Kidney (tissue), 14 donors: ENCODE results near the gene ZBTB7C. TPM values are rescaled to one million over a fixed set of nuclear protein-coding genes. Genes with fewer than 3 reads are reported as not detected.
A peak's percentile ranks its signal among the peaks of the same experiment; 100 is the strongest.

Source experiments
- DNase-seq, 5 donors: peaks; one replicate each; pipeline ENCODE4 v3.0.0-alpha.2; 2013 to 2020
- FAIRE-seq: peaks from 2 replicates; lab custom pipeline; 2012; peaks lifted over from hg19 to GRCh38; lab: Jason Lieb, UNC
- H3K27ac ChIP-seq, 2 donors: one replicate each; pipeline ENCODE4 v1.7.0; 2013; ENCODE audit warnings: low read depth in 2 of 2, low read length in 2 of 2, inconsistent platforms in 1 of 2
- H3K27me3 ChIP-seq: one replicate; pipeline ENCODE4 v1.7.1; 2013; ENCODE audit warnings: low read length, inconsistent platforms; ENCODE audit not compliant: control insufficient read depth, insufficient read depth
- H3K36me3 ChIP-seq, 3 donors: one replicate each; pipeline versions ENCODE4 v1.7.0 to v1.7.1; 2013; ENCODE audit warnings: low read length in 3 of 3, control low read depth in 1 of 3, inconsistent platforms in 1 of 3; ENCODE audit not compliant: insufficient read depth in 3 of 3, control insufficient read depth in 2 of 3
- H3K4me1 ChIP-seq, 3 donors: one replicate each; pipeline versions ENCODE4 v1.7.0 to v1.7.1; 2013; ENCODE audit warnings: low read length in 3 of 3, inconsistent platforms in 1 of 3, low read depth in 1 of 3; ENCODE audit not compliant: control insufficient read depth in 2 of 3, insufficient read depth in 2 of 3
- H3K4me3 ChIP-seq, 3 donors: one replicate each; pipeline versions ENCODE4 v1.7.0 to v1.8.1; 2013; ENCODE audit warnings: low read length in 3 of 3, control low read depth in 1 of 3, inconsistent platforms in 1 of 3
- H3K9ac ChIP-seq, 3 donors: one replicate each; pipeline versions ENCODE4 v1.7.0 to v1.7.1; 2013; ENCODE audit warnings: low read length in 3 of 3, control low read depth in 1 of 3, inconsistent platforms in 1 of 3
- H3K9me3 ChIP-seq, 3 donors: one replicate each; pipeline versions ENCODE4 v1.7.0 to v1.7.1; 2013; ENCODE audit warnings: low read length in 3 of 3, control low read depth in 1 of 3, inconsistent platforms in 1 of 3; ENCODE audit not compliant: control insufficient read depth in 2 of 3, insufficient read depth in 1 of 3
- intact Hi-C: fragments of 100-400 bp; cut with DNase I; formaldehyde crosslinking; loops from one replicate; pipeline ENCODE4 v1.11.1; 2022
- polyA plus RNA-seq: library from polyadenylated mRNA; stranded (reverse); fragments of 350-450 nt; fragmentation: Illumina TruSeq; extraction: RNeasy Lipid Tissue Mini Kit (QIAGEN cat#74804); gene quantifications from one replicate; pipeline ENCODE4 v1.2.3, GENCODE V29; 2014; ENCODE audit warnings: low read depth, low replicate concordance; ENCODE audit not compliant: insufficient read depth
- total RNA-seq: library from RNA; stranded (reverse); fragmentation: NEBNext Ultra II Directional; extraction: Animal tissue kit (Norgen Biotek cat#: 25700); gene quantifications from one replicate; pipeline ENCODE4 v1.2.1, GENCODE V29; 2021
- TF ChIP-seq, protein P1 (sequence below): IDR thresholded peaks from 3 replicates; pipeline ENCODE4 v1.5.1; 2012; ENCODE audit warnings: mild to moderate bottlenecking, moderate library complexity, borderline replicate concordance; ENCODE audit not compliant: insufficient read depth; ENCODE audit errors: extremely low read depth
- donor health status: control.
- donor health status: control.
- donor health status: control.
- donor health status: control.
- donor health status: control.
- donor health status: DM: yes; HTN: yes; CAD: no.
- donor health status: Normal renal cell carcinoma (clear cell type).

The ZBTB7C gene
- total and polyA plus RNA-seq, 2 donors from 2014 or later: 1.8 to 13.8 TPM

DNA sequence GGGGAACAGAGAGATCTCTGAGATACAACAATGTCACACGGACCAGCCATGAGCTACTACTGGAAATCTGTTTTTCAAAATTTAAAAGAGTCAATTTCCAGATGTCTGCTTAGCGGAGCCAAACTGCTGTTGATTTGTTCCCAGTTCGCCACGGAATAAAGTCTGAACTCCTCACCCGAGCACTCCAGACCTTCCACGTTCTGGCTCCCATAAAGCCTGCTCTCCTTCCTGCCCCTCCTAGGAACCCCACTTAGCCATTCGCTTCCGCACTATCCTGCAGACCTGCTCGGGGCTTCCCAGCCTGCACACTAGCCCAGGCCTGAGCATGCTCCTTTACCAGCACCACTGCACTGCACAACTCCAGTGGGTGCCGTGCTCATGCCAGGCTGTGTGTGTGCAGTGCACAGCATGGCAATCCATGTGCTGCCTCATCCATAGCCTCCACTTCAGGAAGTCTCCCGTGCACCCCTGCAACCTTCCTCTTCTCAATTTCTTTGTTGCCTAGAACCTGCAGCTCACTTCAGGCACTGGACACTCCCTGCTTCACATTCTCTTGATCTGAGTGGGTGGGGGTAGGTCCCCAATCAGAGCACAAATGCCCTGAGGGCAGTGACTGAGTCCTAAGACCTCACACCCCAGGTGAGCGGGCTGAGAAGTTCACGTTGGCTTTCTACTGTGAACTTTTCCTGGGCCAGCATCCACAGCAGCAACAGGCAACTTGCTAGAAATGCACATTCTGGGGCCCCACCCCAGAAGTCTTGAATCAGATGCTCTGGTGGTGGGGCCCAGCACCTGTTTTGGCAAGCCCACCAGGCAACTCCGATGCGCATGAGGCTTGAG is 53.7 kb downstream of the ZBTB7C start:
- FAIRE-seq: no peak
- no peak overlapping the region for H3K4me3 ChIP-seq

DNA sequence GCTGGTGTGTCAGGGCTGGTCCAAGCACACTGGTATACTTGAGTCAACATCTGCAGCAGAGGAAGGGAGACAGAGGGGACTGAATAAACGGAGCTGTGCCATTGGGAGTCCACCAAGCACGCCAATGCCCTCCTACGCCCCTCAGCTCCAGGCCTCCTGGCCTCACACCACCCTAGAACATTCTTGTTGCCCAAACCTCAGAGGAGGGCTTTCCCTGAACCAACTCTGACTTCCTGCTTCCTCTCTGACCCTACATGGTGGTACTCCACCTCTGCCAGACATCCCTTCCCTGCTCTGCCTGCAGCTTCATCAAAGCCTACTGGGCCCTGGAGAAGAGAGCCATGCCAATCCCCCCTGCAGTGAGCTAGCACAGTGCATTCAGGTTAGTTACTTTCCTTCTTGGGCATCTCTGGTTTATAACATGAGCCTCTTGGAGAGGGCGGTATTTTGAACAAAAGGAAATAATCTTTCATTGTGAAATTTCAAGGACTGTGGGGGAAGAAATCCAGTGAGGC is 54.4 kb downstream of the ZBTB7C start:
- DNase-seq (peak in 1 of 5 donors; percentile 22), FAIRE-seq (no peak)
- intact Hi-C loops: no loop called here
- H3K9me3 ChIP-seq: no peaks in the 10 kb centered on the region
- no peaks in the 10 kb centered on the region for H3K36me3 ChIP-seq
- H3K4me3 ChIP-seq: no peak overlapping the region
- no peaks in the 10 kb centered on the region for H3K27me3 ChIP-seq
- TF ChIP-seq, protein P1, sequence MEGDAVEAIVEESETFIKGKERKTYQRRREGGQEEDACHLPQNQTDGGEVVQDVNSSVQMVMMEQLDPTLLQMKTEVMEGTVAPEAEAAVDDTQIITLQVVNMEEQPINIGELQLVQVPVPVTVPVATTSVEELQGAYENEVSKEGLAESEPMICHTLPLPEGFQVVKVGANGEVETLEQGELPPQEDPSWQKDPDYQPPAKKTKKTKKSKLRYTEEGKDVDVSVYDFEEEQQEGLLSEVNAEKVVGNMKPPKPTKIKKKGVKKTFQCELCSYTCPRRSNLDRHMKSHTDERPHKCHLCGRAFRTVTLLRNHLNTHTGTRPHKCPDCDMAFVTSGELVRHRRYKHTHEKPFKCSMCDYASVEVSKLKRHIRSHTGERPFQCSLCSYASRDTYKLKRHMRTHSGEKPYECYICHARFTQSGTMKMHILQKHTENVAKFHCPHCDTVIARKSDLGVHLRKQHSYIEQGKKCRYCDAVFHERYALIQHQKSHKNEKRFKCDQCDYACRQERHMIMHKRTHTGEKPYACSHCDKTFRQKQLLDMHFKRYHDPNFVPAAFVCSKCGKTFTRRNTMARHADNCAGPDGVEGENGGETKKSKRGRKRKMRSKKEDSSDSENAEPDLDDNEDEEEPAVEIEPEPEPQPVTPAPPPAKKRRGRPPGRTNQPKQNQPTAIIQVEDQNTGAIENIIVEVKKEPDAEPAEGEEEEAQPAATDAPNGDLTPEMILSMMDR: no peak
- H3K4me1 ChIP-seq: no peaks in the 10 kb centered on the region
- H3K9ac ChIP-seq: no peak overlapping the region
- H3K27ac ChIP-seq: no peak overlapping the region

More for the DNA sequence above, 53.7 kb downstream of the ZBTB7C start:
- H3K27ac ChIP-seq: no peak overlapping the region
- peak in 1 of 5 donors; percentile 26 for DNase-seq
- no peaks in the 10 kb centered on the region for H3K4me1 ChIP-seq
- H3K27me3 ChIP-seq: no peaks in the 10 kb centered on the region
- H3K9ac ChIP-seq: no peak overlapping the region
- intact Hi-C loops: no loop called here
- TF ChIP-seq, protein P1: no peak
- no peaks in the 10 kb centered on the region for H3K36me3 ChIP-seq
- no peaks in the 10 kb centered on the region for H3K9me3 ChIP-seq

DNA sequence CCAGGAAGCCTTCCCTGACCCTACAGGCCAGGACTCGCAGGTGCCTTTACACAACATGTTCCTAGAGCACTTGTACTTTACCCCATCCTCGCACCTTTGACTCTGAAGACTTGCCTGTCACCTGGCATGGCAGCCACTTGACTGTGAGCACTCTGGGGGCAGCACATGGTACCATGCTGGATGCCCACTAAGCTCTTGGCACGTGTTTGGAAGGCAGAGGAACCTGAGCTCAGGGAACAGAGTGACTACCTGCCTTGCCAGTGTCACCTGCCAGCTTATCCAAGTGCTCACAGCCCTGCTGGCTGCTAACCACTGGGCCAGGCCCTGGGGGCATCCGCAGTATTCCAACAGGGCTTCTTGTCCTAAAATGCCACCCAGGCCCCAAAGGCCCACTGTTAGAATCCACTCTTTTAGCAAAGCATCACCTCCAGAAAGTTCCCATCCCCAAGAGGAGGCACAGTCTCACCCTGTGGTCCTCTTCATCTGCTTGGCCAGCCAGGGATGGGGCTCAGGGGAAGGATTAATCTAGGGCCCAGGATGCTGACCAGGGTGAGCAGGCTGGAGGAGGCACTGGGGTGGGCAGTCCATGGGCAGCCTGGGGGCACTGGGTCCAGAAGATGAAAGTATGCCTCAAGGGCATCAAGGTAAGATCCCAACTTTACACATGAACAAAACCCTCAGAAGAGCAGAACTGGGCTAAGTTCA is 57.0 kb downstream of the ZBTB7C start:
- intact Hi-C loops: no loop called here
- TF ChIP-seq, protein P1: no peak
- Histone ChIP-seq H3K9ac (no peak overlapping the region), H3K36me3 (no peaks in the 10 kb centered on the region), H3K27ac (no peak overlapping the region), H3K27me3 (no peaks in the 10 kb centered on the region), H3K9me3 (no peaks in the 10 kb centered on the region), H3K4me1 (no peaks in the 10 kb centered on the region), H3K4me3 (no peak overlapping the region)
- no peak for DNase-seq
- FAIRE-seq: no peak
